ENCODE measurements around the gene HDAC9.
"Not testable (repeated sequence)": the region's sequence is repeated elsewhere in the genome, so short reads cannot be mapped to it uniquely, and the experiment has no call there.

HDAC9 gene

DNA sequence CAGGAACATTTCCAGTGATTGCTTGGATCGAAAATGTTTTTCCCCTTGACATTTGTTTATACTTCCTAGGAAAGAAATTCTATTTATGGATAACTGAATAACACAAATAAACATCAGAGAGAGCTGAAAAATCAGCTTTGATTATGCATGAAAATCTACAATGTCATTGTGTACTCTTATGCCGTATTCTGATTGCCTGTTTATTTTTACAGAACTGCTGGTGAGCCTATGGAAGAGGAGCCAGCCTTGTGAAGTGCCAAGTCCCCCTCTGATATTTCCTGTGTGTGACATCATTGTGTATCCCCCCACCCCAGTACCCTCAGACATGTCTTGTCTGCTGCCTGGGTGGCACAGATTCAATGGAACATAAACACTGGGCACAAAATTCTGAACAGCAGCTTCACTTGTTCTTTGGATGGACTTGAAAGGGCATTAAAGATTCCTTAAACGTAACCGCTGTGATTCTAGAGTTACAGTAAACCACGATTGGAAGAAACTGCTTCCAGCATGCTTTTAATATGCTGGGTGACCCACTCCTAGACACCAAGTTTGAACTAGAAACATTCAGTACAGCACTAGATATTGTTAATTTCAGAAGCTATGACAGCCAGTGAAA lies 500.4 kb downstream of the HDAC9 start:
- DNase-seq: no peak

- no peak for DNase-seq
Observed at GRCh38 chr7:18996583-18996982, 501.0 kb downstream of the HDAC9 start.

- DNase-seq: no peak
Observed at GRCh38 chr7:18997477-18998150, 502.1 kb downstream of the HDAC9 start.

DNA sequence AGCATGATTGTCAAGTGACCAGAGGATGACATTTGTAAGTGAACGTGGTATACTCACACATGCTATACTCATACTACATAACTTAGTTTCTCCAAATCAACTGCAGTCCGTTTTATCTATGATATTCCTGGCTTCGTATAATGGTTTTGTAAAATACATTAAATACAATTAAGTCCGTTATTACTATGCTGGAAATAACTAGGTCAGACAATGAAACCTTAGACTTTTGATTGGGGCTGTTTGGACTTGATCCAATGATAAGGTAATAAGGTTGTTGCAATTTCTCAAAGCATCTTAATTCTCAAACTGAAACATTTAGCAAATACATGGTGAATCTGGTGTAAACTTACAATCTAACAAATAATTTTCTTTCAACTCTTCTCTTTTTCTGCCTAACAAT lies 504.9 kb downstream of the HDAC9 start:
- DNase-seq: no peak

DNA sequence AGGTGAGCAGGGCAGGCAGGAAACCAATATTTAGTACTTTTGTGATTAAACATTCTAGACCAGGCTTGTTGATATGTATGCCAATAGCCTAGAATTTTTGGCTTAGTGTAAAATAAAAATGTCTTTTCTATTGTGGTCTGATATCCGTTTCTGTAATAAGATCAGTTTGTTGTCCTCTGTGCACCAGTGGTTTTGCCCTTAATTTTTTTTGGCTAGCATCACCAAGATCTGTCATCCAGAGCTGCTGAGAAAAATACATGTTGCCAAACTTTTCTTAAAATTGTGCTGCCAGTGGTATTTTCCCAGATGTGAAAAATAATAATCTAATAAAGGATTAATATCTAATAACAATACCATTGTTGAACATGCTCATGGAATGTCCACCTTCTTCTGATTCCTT lies 506.3 kb downstream of the HDAC9 start:
- no peak for DNase-seq

GRCh38 chr7:19009241-19009935 lies 513.8 kb downstream of the HDAC9 start:
- no peak for DNase-seq

DNA sequence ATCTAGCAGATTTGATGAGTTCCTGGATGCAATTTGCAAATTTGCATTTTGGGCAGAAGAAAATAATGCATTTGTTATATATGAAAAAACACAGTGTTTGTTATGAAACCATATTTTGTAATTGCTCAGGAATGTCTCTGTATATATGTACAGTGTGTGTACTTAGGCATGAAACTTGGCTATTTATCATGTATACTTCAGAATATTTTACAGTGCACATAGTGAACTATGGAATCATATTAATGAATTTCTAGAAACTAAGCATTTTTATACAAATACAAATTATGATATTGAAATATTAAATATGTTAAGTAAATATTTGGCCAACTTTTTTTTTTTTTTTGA lies 514.4 kb downstream of the HDAC9 start:
- DNase-seq: no peak

DNA sequence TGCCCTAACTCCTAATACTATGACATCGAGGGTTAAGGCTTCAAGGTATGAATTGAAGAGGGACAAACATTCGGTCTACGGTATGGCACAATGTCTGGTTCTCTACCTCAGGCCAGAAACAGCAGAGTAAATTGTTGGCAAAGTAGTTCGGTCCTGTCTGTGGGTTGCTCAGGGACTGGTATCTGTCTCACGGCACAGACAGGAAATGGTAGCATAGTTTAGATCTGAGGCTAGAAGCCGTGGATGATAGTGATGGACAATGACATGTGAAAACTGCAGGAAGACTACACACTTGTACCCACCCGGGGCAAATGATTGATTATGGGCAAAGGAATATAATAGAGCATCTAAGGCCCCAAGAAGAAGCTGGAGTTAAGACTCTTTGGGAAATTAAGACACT lies 515.7 kb downstream of the HDAC9 start:
- no peak for DNase-seq

- DNase-seq: no peak
Observed at GRCh38 chr7:19015098-19015497, 519.5 kb downstream of the HDAC9 start.

GRCh38 chr7:19016140-19016539 lies 520.6 kb downstream of the HDAC9 start:
- no peak for DNase-seq

DNA sequence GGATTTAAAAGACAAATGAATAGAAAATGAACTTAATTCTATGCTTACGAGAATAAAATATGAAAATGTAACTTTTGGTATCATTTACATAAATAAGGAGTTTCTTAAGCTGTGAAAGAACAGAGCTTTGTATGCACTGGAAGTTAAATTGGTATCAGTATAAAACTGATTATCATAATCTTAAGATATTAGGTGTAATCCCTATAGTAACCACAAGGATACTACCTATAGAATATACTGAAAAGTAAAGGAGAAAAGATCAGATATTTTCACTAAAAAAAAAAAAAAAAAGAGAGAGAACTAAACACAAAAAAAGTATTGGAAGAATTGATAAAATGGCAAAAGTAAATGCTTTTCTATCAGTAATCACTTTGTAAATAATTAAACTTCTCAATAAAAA lies 521.8 kb downstream of the HDAC9 start:
- DNase-seq: no peak

DNA sequence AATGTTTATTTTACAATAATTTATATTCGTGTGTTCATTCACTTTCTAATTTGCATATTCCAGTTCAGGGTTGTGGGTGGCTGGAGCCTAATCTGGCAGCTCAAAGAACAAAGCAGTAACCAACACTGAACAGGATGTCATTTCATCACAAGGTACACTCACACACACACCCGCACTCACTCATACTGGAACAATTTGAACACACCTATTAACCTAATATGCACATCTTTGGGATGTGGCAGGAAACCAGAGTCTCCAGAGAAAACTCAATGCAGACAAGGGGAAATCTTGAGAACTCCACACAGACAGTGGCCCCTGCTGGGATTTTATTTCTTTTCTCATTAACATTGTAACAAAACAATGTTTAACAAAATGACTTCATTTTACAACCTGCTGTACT lies 524.5 kb downstream of the HDAC9 start:
- no peak for DNase-seq

DNA sequence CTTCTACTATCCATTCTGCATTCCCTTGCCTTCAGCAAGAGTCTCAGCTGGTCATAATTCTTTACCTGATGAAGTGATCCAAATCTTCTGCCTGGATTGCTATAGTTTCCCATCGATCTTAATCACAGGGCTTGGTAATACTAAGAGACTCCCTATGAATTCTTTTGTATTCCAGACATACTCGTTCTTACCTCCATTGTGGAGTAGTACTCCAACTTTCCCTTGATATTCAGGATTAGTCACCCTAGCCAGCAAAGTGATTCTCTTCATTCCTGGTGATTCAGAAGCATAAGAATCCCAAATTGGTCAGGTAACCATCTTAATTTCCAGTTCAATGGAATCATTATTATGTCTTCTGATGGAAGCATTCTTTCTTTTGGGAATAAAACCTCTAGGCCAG lies 525.2 kb downstream of the HDAC9 start:
- DNase-seq: no peak

DNA sequence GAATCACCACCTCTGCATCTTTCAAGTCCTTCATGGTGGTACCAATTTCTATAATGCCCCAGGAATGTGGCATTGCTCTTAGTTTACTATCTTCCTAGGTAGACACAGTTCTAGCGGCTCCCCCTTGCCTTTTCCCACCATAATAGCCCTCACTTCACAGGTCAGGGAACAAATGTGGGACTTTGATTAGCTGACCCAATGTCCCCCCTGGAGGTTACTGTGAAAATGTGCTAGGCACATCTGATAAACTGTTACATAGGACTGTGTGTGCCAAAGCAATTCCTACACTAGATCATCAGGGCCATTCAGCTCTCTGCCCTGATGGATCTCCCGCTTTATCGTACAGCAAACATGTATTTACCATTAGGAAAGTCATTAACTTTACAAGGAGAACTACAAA lies 527.9 kb downstream of the HDAC9 start:
- DNase-seq: no peak

- DNase-seq: no peak
Observed at GRCh38 chr7:19024261-19024660, 528.7 kb downstream of the HDAC9 start.

GRCh38 chr7:19026888-19027287 lies 531.3 kb downstream of the HDAC9 start:
- no peak for DNase-seq

DNA sequence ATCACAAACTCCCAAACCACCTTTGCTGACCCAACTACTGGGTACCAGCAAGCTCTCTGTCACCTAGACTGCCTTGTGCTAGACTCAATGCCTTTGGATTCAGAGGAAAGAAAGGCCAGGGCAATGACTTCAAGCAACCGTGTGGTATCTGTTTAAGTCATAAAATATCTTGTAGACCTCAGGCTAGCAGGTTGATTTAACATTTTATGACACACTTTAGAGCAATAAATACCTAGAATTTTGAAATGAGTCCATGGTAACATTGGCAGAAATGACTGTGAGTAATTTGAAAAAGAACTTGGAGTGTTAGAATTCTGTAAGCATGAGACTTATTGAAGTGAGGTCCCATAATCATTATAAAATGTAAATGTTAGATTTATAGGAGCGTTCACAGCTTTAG lies 534.7 kb downstream of the HDAC9 start:
- no peak for DNase-seq

- not testable (repeated sequence) for DNase-seq
Observed at GRCh38 chr7:19032942-19033341, 537.4 kb downstream of the HDAC9 start.

DNA sequence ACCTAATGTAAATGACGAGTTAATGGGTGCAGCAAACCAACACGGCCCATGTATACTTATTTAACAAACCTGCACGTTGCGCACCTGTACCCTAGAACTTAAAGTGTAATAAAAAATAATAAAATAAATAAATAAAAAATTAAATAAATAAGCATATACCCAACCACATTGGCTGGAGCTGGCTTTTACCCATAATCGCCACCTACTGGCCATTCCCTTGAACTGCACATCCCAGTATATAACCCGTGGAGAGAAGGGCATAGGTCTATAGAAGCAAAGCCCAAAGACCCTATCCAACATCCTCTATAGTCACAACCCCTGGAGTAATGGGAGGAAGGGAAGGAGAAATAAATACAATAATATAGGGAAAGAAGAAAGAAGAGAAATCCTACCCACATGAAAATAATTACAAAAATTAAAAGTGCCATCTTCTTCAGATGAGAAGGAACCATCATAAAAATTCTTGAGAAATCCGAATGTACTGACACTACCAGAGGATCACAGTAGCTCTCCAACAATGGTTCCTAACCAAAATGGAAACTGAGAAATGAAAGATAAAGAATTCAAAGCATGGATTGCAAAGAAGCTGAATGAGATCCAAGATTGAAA lies 556.3 kb downstream of the HDAC9 start:
- no peak for DNase-seq

Data from NCI-H2029 (cell line).